SKM-1 treated with dmso at 0.1 percent for 144 hours (cell line): ENCODE results near the gene PDE1A.

ENCODE experiments used
- DNase-seq: peaks from one replicate; lab custom pipeline; 2025; ENCODE audit not compliant: unreplicated experiment; lab: John Stamatoyannopoulos, UW

Gene PDE1A

DNA sequence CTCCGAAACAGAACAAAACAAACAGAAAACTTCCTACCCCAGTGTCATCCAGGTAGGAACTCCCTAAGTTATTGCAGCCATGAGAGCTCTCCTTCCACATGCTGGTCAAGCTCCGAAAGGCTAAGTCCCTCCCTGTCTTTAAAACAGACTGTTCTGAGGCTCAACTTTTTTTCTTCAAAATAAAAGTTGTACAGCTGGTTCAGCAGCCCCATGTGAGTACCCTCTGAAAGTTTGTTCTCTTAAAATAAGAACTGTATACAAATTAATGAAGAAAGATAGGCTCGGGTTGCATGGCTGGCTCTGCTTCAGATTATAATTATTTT lies at the start of gene PDE1A:
Gene PDE1A (minus strand): TSS at position 119 of the 323 bp plus-strand sequence.
- DNase-seq: no peak

DNA sequence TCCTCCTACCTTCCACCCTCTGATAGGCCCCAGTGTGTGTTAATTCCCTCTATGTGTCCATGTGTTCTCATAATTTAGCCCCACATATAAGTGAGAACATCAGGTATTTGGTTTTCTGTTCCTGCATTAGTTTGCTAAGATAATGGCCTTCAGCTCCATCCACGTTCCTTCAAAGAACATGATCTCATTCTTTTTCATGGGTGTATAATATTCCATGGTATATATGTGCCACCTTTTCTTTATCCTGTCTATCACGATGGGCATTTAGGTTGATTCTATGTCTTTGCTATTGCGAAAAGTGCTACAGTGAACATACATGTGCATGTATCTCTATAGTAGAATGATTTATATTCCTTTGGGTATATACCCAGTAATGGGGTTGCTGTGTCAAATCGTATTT lies 46.8 kb upstream of the PDE1A start:
- no peak for DNase-seq

DNA sequence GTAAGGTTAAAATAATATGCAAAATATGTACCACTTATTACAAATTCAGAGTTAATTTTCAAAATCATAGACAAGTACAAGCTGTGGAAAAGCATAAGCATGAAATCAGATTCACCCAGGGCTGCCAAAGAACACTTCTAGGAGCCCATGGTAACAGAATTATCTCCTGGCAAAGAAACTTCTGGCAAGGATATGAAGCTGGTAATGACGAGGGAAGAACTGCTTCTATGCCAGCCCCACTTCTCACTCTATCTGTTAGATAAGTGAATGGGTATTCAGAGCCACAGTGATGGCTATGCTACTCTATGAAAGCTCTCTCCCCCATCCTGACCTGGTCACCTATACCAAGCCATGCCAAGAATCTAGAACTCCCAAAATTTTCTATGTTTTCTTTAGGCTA lies 36.9 kb upstream of the PDE1A start:
- DNase-seq: no peak

DNA sequence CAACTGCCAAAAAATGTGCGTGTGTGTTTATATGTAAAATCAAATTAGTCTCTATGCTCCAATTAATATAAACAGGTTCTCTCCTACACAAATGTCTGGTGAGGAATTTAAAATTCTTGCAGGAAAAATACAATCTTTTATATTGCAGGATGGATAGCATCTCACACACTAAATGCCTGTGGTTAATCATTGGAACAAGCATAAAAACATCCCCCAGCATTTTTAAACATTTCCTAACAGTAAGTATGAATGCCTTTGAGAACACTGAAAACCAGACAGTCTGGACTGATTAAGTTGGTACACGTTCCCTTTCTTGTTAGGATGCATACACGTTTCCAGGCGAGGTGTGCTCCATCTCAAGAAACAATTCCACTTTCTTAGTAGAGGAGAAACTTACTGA lies 29.9 kb upstream of the PDE1A start:
- DNase-seq: no peak

DNA sequence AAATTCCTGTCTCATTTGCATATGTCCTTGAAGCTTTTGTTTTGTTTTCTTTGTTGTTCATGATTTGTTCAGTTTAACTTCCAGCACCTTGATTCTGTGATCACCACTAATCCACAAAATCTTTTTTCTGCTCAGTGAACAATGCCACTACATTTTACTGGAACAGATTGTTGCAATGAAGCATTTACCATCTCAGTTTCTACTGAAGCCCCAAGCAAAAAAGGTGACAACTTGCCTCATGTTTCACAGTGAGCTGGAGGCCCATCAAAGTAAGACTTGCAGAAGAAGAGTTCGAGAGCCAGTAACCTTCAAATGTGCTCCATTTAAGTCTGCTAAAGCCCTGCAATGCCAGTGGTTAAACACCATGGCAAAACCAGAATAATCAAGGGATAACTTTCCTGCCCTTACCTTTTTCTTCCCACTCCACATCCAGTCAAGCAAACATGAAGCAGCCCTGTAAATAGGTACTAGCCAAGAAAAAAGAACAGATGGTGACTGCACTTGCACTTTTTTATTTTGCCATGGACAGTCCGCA lies 25.7 kb upstream of the PDE1A start:
- no peak for DNase-seq

DNA sequence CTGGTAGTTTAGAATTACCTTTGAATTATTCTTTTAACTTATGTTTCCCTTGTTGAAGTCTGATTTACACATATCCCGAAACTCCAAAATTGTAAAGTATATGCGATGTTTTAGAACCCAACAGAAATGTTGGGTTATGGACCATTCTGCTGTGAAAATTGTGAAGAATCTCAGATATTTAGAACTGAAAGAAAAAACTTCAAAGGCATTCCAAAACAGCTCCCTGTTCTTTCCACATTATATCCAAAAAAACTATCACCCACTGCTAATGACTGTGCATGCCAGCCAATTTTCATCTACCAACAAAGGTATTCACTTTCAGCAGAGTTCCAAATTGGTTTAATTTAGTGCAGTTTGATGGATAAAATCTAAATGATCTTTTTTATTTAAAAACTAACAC lies 21.5 kb upstream of the PDE1A start:
- DNase-seq: no peak

DNA sequence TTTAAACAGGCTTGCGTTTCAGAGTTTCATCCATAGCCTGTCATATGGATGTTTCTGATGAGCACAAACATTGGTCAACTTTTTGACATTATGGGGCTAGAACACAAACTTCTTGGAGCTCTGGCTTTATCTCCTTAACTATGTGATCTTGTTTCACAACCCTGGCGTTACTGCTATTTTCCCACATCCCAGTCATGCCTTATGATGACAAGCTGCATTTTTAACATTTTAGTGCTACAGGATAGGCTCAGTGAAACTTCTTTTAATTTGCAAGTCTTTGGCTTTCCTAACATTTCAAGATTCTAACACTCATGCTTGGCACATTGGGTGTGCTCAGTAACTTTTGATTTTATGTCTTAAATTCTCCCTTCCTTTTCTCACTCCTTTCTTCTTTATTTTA lies 21.0 kb upstream of the PDE1A start:
- DNase-seq: no peak

DNA sequence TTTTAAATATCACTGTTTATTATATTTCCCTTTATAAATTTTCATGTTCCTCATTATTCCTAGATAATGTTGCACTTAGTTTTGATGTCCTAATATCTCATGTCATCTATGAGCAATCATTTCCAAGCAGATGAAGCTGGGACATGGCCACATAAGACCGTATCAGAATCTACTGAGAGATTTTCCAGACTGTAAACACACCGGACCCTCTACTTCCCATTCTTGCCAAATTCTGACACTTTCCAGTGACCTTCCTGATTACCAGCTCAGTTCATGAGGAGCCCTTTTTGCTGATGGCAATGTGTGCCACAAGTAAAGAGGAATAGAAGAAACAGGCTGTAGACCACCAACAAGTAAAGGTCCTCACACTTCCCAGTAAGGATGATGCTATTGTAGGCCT lies 20.3 kb upstream of the PDE1A start:
- no peak for DNase-seq

DNA sequence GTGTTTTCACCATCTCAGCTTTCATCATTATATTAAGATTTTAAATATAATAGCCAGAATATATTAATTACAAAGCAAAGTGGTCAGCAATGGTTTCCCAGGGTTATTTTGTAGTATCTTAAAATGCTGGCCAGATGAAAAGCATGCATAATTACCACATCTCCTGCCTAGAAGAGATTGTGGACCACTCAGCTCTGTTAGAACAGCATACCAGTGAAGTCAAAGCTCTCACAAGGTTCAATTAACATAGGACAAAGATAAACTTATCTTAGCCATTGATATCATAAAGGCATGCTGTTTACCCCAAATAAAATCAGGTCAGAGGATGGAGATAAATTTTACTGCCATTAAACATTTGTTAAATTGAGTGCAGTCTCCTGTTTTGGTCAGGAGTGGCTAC lies 19.3 kb upstream of the PDE1A start:
- no peak for DNase-seq

DNA sequence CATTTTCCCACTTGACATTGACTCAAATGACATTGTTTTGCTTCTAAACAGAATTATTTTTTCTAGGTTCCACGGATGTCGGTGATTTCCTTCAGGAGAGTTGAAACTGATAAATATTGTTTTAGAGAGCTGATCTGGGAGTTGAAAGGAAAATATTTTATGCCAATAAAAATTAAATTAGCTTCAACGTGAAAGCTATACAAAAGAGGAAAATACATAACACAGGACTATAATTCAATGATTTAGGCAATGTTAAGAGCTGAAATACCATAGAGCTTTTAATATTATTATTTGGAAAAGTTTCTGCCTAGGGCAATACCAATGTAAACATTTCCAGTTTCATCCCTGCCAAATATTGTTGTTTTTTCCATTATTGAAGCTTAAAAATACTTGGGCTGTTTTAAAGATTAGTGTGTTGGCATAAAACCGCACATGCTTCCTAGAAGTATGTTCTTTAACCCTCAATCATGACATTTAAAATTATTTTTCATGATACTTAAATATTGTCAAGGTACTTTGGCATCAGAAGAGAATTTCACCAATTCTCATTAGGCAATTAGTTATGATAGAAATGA lies 18.6 kb upstream of the PDE1A start:
- no peak for DNase-seq

DNA sequence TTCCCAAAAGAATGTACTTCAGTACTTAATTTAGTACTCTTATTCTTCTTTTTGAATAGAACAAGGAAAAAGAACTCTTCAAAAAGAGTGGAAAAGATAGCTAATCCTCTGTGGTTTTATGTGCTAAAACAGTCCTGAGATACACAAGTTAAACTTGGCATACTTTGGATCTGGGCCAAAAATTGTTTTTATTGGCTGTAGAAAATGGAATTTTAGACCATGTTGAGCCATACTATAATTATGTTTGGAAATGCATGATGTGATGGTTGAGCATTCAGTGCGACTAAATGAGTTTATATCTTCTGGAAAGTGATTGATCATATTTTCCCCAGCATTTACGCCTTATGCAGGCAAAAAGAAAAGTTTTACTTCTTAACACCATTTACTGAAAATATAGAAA lies 18.0 kb upstream of the PDE1A start:
- no peak for DNase-seq

DNA sequence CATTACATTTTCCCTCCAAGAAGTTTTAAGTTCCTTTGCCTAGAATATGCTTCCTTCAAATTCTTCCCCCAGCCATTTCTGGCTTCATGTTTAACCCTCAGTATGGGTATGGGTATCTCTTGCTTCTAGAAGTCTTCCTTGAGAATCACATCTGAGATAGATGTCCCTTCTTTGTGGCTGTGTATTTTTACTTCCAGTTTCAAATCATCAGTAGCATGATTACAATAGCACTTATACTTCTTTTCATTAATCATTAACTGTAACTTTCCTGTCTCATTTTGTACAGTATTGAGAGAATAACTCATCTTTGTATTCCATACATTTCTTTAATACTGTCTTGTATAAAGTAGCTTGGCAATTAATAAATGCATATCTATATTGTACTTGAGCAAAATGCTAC lies 17.3 kb upstream of the PDE1A start:
- DNase-seq: no peak

DNA sequence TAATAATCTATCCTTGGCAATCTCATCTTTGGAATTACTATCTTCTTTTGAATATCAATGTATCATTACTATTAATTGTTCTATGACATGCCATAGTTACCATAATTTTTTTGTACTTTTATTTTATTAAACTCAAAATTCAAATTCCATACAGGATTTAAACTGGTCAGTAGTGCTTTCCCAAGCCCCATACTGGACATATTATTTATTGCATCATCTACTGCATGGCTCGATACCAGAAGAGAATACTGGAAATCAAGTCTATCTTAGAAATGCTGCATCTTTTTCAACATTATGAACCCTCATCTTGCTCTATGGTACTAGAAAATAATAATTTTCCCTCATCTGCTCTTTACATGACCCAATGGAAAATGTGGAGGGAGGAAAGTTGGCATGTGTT lies 9.4 kb upstream of the PDE1A start:
- DNase-seq: no peak

DNA sequence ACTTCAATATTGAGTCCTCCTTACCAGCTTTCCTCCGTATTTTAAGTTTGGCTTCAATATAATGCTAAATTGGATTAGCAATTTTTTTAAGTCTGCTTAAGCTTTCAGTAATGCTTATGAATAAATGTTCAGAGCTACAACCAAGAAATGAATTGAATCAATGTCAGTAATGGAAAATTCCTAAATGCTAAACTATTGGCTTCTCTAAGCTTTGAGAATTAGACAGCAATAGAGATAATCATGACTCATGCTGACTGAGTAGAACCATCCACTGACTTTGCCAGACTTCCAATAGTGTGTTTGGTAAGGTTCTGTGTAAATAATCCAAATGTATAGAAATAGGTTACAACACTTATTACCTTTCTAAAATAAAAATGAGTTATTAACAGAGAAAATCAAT lies 8.9 kb upstream of the PDE1A start:
- DNase-seq: no peak

DNA sequence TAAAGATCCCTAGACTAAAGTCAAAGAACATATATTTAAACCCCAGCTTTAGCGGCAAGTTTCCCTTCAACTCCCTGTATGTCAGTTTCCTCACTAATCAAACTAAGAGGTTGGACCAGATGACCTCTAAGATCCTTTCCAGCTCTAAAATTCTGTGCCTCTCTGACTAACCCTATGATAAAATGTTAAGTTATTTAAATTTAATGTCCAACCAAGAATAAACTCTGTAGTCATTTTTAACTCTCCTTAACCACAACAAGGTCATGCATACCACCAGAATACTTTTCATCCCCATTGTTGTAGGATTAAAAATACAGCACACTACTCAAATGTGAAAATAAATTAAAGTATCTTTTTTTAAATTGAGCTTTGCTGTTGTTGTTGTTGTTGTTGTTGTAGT lies 5.2 kb upstream of the PDE1A start:
- no peak for DNase-seq

DNA sequence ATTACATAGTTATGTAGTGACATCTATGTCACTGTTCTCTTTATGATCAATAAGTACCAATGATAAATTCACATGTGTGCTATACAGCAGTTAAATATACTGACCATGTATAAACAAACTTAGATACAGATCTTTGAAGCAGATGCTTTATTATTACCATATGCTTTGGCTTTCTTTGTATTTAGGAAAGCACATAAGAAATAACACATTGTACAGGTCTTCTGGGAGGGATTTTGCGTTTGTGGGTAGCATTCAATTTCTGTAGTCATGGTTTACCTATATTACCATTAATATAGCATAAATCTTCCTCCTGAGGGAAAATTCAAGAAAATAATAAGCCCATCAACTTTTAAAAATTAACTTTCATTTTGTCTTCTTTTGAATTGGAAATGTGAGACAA lies 1.6 kb upstream of the PDE1A start:
- DNase-seq: no peak

DNA sequence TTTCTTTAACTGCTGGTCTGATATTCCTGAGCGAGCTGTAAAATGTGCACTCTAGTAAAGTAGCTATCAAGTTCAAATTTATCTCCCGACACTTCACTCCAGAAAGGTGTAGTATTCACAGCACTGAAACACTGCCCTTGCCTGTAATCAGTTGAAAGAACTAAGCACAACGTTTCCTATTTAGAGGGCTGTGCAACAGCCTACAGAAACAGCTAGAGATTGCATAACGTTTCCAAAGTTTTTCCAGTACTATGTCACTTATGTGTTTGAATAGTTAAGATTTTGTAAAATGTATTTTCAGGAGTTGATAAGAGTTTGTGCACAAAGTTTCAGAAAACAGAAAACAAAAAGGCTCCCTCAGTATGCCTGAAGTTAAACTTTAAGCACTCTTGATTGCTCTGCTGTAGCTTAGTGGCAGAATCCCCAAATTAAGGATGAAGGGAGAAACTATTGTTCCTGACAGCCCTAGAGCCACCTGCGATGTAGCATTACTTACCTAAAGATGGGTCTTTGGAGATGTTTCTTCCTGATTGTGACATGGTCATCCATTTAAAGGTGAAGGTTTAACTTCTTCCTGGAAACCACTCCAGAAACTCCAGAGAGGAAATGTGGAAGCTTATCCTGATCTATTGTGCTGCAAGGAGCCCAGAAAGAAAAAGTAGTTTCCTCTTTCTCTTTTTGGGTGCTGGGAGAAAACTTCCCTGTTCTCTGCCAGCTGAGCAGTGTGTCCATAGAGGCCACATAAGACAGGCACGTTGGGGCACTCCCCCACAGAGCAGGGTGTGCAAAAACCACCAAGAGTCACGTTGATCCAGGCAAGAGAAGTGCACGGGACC lies 536 bp downstream of the PDE1A start:
- DNase-seq: no peak

DNA sequence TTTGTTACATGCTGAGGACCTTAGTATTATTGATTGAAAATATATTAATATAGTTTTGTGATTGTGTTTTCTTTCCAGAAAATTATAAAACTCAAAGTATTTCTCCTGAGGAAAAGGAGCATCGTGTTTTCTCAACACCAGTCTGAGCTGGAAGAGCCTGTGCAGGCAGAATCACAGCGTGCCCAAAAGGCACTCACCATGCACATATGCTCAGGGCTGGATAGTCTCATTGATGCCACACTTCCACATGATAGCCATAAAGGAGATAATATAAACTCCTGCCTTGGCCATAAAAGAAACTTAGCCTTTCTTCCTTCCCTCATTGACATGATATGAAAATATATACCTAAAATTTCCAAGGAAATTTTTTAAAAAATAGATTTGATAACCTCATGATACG lies 4.0 kb downstream of the PDE1A start:
- DNase-seq: no peak

DNA sequence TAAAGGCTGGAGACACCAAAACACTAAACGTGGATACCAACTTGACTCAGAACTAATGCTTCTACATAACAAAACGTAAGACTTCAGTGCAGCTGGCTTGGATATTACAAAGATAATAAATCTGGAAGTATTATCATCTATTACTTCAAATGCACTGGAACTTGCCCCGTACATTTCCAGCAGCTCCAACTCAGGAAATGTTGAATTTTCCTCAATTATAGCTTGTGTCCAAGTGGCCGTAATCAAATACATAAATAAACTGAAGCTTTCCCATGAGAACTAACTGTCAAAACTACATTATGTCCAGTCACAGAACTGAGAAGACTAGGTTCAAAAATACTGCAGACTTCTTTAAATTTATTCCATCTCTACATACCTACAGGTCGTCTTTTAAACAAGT lies 6.2 kb downstream of the PDE1A start:
- DNase-seq: no peak

DNA sequence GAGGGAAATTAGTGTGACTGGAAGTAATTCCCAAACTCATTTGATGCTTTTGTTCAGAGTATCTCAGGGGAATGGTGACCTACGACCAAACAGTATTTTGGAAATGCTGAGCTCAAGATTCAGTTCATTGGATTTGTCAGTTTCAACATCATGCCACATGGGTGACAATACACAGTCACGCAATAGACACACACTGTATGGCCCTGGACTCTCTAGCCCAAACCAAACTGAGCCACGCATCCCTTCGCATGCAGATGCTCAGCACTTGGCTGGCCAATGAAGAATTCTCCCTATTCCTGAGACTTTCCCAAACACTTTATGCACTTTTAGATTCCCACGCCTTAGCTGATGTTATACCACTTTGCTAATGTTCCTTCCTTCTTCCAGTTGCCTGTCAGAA lies 10.0 kb downstream of the PDE1A start:
- no peak for DNase-seq

DNA sequence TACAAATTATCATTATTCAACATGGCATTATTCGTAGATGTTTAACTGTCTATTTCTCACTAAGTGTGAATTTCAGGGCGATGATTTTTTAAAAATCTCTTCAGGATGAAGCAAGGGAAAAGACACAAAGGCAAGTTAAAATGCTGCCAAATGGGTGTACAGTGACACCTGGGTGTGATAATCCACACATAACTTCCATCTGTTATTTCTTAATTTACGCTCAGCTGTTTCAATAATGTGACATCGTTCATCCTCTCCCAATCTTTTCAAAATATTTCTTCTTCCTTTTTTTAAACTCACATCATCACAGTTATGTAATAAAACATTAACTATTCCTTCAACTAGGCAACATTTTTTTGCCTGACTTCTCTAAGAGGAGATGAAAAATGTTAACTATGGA lies 10.6 kb downstream of the PDE1A start:
- DNase-seq: no peak

DNA sequence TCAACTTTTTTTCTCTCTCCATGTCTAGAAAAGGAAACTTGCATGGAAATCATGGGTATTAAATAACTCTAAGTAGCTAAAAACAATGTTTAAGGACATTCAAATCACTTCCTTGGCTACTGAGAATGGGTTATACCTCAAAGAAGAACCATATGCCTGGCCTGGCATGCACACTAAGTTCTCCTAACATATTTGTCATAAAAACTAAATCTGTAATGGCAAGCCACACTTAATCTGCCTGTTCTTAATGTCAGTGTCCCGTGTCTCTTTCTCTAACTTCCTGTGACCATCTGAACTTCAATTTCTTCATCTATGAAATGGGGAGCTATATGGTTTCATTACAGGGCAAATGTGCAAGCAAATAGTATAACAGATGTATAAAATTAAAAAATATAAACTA lies 11.1 kb downstream of the PDE1A start:
- DNase-seq: no peak

DNA sequence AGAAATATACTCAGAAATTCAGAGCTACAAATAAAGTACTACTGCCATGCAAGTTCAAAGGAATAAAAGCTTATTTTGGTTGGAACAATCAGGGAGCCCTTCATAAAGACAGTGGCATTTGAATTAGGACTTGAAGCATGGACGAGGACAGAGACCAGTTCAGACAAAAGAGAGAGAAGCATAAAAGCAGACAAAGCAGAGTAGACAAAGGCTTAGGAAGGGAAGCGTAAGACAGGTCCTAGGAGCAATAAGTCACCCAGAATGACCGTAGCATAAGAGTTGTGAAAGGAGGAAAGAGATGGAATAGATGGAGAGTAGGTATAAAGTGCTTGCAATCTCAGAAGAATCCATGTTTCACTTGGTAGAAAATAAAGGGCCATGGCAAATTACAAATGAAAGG lies 14.0 kb downstream of the PDE1A start:
- DNase-seq: no peak
